HCT116 (cell line): Measurements from ENCODE around the gene BBX.

Experiments used
- CTCF ChIP-seq, 3 experiments: fragments of 200-600 bp in 1 of 3; sonication (generic) in 1 of 3; IDR thresholded peaks in 2 of 3; conservative IDR thresholded peaks in 1 of 3; 2 replicates each; pipeline ENCODE4 v1.5.1; 2012 to 2017; ENCODE audit warnings: low read depth in 2 of 3, low read length in 2 of 3, antibody characterized with exemption in 1 of 3, borderline replicate concordance in 1 of 3, control low read depth in 1 of 3, mild to moderate bottlenecking in 1 of 3, mixed read lengths in 1 of 3, mixed run types in 1 of 3, moderate library complexity in 1 of 3; ENCODE audit not compliant: insufficient read depth in 1 of 3
- FOSL1 ChIP-seq: IDR thresholded peaks from 2 replicates; pipeline ENCODE4 v1.6.1; 2012; ENCODE audit warnings: low read depth
- POLR2A ChIP-seq: IDR thresholded peaks from 2 replicates; pipeline ENCODE4 v1.7.0; 2011; ENCODE audit warnings: borderline replicate concordance; ENCODE audit not compliant: insufficient read depth, insufficient read length; ENCODE audit errors: extremely low read depth
- POLR2AphosphoS5 ChIP-seq: IDR thresholded peaks from 2 replicates; pipeline ENCODE4 v1.6.1; 2011; ENCODE audit warnings: mild to moderate bottlenecking, low read depth, low read length, moderate library complexity
- REST ChIP-seq: IDR thresholded peaks from 2 replicates; pipeline ENCODE4 v1.6.1; 2012; ENCODE audit warnings: low read depth
- SP1 ChIP-seq: IDR thresholded peaks from 2 replicates; pipeline ENCODE4 v1.6.1; 2012; ENCODE audit warnings: low read depth
- YY1 ChIP-seq: IDR thresholded peaks from 2 replicates; pipeline ENCODE4 v1.6.1; 2011; ENCODE audit warnings: low read length, low read depth, moderate library complexity, mild to moderate bottlenecking; ENCODE audit not compliant: insufficient replicate concordance; ENCODE audit errors: extremely low read depth

- TF ChIP-seq REST (no peak), POLR2A (no peak), CTCF (IDR thresholded peaks at IDR 0.05 in 2 of 3, conservative IDR thresholded peaks at IDR 0.05 in 1 of 3; ENCODE audit: borderline replicate concordance in 1 of 3, insufficient read depth in 1 of 3, low read depth in 2 of 3, low read length in 2 of 3) (no peak), SP1 (no peak), FOSL1 (no peak), YY1 (no peak), POLR2AphosphoS5 (no peak)
Observed at GRCh38 chr3:107579371-107579770, 56.6 kb downstream of the BBX start.
